GM12892 (cell line): ENCODE results near the gene PPP1R12A.

ENCODE experiments used
- POLR2A ChIP-seq: IDR thresholded peaks from 2 replicates; pipeline ENCODE4 v1.6.1; 2011; ENCODE audit warnings: low read depth, low read length, control low read depth
- POLR2AphosphoS5 ChIP-seq: IDR thresholded peaks from 2 replicates; pipeline ENCODE4 v1.6.1; 2011; ENCODE audit warnings: low read depth, low read length, control low read depth

DNA sequence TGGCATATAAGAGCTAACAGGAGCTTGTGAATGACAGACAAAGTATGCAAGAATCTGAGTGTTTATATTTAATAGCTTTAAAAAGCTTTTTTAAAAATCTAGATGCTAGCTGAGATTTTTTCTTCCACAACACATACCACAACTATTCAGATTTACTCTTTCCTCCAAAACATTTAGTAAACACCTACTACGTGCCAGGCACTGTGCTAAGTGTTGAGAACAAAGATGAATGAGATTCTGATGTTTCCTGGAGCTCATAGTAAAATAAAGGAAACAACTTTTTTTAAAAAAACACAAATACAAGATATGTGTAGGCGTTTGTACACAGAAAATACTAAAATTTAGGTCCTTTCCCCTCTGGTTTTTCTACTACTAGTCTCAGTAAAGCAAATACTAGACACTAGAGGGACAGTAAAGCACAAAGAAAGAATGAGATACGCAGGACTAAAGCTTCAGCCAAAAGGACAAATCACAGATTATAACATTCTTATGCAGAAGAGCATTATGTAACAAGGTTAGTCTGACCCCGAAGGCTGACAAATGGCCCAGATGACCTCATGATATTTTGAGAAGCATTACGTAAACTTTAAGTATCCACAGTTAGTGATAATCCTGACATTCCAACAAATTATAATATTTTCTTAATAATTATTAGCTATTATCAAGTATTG is 165.6 kb downstream of the PPP1R12A start:
- no peak for TF ChIP-seq POLR2A
- no peak for TF ChIP-seq POLR2AphosphoS5
